Uterus (tissue), 2 donors: ENCODE results near the gene TAF1B.

Experiments used
- CTCF ChIP-seq, 4 experiments: fragments of 200-600 bp in 2 of 4; fragments of 450-650 bp in 2 of 4; sonication (generic) in 2 of 4; IDR thresholded peaks; one replicate each; pipeline ENCODE4 v1.5.1; 2016 to 2019; ENCODE audit warnings: antibody characterized with exemption in 4 of 4, mild to moderate bottlenecking in 2 of 4, moderate library complexity in 1 of 4
- POLR2A ChIP-seq, 2 donors: fragments of 450-650 bp; IDR thresholded peaks; one replicate each; pipeline ENCODE4 v1.6.1; 2016; ENCODE audit warnings: antibody characterized with exemption in 2 of 2, mild to moderate bottlenecking in 1 of 2, moderate library complexity in 1 of 2

- TF ChIP-seq CTCF (IDR thresholded peaks at IDR 0.05) (no peak), POLR2A (IDR thresholded peaks at IDR 0.05) (no peak)
Observed at GRCh38 chr2:9807555-9808305, 35.5 kb upstream of the TAF1B start.
